ENCODE data around the gene CAMK1. TPM values are rescaled to one million over a fixed set of nuclear protein-coding genes. Genes with fewer than 3 reads are reported as not detected.
"Not testable (repeated sequence)": the region's sequence is repeated elsewhere in the genome, so short reads cannot be mapped to it uniquely, and the experiment has no call there.

Gene CAMK1
- total RNA-seq, 1 donor from 2014 or later: 42.5 TPM

DNA sequence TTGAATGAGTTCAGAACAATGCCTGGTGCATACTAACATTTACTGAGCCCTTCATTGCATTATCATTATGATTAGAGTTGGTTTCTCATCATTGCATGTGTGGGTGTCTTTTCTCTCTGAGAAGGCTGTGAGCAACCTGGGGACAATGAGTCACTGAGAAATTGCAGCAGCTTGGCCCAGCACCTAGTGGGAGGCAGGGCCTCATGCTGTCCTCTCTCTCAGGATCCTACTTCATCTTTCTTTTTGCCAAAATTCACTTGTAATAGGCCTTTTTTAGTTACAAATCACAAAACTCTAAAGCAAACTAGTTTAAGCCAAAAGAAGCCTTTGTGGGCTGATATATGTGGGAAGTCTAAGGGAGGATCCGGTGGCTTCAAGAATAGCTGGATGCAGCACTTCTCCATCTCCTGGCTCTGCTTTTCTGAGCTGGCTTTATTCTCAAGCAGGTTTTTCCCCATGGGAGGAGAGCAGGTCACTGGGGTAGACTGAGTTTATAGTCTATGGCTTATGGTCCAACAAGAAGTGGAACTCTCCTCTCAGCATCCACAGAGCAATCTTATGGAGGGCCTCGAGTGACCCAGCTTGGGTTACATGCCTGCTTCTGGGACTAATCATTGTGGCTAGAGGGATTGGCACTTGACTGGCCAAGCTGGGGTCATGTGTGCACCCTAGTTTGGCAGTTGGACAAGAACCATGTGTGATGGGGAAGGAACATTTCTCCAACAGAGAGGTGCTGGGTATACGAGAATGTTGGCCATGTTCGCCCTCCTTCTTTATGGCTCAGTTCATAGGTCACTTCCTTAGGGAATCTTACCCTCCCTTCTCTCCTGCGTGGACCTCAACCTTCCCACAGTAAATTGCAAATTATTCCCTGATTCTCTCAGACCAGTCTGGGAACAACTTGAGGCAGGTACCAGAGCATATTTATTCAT lies 8.7 kb upstream of the CAMK1 start:
- H3K27me3 ChIP-seq: no peaks in the 10 kb centered on the region
- peaks cover 2 to 3% of the 10 kb centered on the region in 2 donors for H3K36me3 ChIP-seq
- TF ChIP-seq POLR2A (IDR thresholded peaks at IDR 0.05) (no peak), POLR2AphosphoS5 (IDR thresholded peaks at IDR 0.05; ENCODE audit: insufficient read depth in 1 of 2, low read depth in 1 of 2) (no peak)
- TF ChIP-seq, protein P1, sequence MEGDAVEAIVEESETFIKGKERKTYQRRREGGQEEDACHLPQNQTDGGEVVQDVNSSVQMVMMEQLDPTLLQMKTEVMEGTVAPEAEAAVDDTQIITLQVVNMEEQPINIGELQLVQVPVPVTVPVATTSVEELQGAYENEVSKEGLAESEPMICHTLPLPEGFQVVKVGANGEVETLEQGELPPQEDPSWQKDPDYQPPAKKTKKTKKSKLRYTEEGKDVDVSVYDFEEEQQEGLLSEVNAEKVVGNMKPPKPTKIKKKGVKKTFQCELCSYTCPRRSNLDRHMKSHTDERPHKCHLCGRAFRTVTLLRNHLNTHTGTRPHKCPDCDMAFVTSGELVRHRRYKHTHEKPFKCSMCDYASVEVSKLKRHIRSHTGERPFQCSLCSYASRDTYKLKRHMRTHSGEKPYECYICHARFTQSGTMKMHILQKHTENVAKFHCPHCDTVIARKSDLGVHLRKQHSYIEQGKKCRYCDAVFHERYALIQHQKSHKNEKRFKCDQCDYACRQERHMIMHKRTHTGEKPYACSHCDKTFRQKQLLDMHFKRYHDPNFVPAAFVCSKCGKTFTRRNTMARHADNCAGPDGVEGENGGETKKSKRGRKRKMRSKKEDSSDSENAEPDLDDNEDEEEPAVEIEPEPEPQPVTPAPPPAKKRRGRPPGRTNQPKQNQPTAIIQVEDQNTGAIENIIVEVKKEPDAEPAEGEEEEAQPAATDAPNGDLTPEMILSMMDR (IDR thresholded peaks at IDR 0.05): no peak
- H3K9me3 ChIP-seq: no peaks in the 10 kb centered on the region
- no peak overlapping the region for H3K4me3 ChIP-seq
- DNase-seq (ENCODE audit: extremely low spot score in 2 of 2): no peak
- H3K27ac ChIP-seq: no peak overlapping the region
- no peaks in the 10 kb centered on the region for H3K4me1 ChIP-seq
- intact Hi-C loops (cut with DNase I): no loop called here

DNA sequence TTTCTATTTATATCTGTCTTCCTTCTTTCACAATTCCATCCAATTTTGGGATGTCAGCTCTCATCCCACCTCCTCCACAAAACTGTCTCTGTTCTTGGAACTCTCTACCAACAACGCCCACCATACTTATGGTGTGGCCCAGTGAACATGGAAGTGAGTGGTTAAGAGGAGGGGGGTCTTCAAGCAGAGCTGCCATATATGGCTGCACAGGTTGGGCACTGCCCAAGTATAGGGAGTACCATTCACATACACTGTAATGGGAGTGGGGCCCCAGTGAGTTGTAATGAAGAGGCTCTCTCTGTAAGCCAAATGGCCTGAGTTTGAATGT lies 7.9 kb upstream of the CAMK1 start:
- Histone ChIP-seq H3K36me3 (peaks cover 0 to 2% of the 10 kb centered on the region in 2 donors), H3K27me3 (no peaks in the 10 kb centered on the region), H3K27ac (no peak overlapping the region), H3K9me3 (no peaks in the 10 kb centered on the region), H3K4me1 (no peaks in the 10 kb centered on the region), H3K4me3 (no peak overlapping the region)
- intact Hi-C loops (cut with DNase I): no loop called here
- TF ChIP-seq, protein P1 (IDR thresholded peaks at IDR 0.05): no peak
- no peak for TF ChIP-seq POLR2AphosphoS5 (IDR thresholded peaks at IDR 0.05; ENCODE audit: insufficient read depth in 1 of 2, low read depth in 1 of 2)
- TF ChIP-seq POLR2A (IDR thresholded peaks at IDR 0.05): no peak
- DNase-seq (ENCODE audit: extremely low spot score in 2 of 2): no peak

DNA sequence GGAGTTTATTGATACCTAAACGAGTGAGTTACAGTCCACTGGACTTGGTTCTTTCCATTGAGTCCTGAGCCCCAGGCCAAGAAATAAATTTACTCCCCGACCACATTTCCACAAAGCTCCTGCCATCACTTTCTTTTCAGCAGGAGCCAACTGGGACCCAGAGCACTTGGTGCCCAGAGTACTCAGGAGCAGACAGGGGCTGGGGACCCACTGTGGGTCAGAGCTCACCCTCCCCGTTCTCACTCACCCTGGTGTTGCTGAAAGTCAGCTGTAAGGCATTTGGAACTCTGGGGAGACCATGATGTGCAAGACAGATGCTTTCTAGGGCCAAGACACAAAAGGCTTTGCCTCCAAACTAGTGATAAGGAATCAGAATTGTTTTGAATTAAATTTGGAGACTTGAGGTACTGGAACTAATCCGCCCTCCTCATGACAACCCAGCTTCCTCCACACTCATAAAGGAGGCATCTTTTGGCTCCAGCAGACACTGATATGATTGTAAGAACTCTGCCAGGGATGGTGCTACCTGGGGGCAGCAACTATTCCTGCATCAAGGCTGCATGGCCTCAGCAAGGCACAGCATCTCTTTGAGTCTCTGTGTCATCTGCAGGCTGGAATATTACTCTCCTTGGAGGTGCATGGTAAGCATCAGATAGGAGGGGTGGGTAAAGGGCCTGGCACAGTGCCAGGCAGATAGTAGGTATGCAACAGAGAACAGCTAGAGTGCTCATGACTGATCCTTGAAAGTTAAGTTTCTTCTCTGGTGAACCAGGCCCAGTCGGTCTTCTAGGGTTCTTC lies 7.3 kb upstream of the CAMK1 start:
- no peak overlapping the region for H3K4me3 ChIP-seq

DNA sequence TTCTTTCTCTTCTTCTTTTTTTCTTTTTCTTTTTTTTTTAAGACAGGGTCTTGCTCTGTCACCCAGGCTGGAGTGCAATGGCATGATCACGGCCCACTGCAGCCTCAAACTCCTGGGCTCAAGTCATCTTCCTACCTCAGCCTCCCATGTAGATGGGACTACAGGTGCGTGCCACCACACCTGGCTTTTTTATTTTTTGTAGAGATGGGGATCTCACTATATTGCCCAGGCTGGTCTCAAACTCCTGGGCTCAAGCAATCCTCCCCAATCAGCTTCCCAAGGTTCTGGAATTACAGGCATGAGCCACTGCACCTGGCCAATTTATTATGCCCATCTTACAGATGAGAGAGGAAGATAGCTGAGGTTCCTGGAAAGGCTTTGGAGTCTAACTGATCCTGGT lies 1.3 kb upstream of the CAMK1 start:
- intact Hi-C loops (cut with DNase I); H3K27me3 ChIP-seq; H3K4me3 ChIP-seq; DNase-seq (ENCODE audit: extremely low spot score in 2 of 2); H3K9me3 ChIP-seq; H3K36me3 ChIP-seq: not testable (repeated sequence)
- Histone ChIP-seq H3K27ac (peak overlapping the region; percentile 96), H3K4me1 (peaks cover 38% of the 10 kb centered on the region)

More for the DNA sequence above, 7.3 kb upstream of the CAMK1 start:
- H3K36me3 ChIP-seq: peaks cover 0 to 2% of the 10 kb centered on the region in 2 donors
- TF ChIP-seq POLR2AphosphoS5 (IDR thresholded peaks at IDR 0.05; ENCODE audit: insufficient read depth in 1 of 2, low read depth in 1 of 2) (no peak), POLR2A (IDR thresholded peaks at IDR 0.05) (no peak)
- TF ChIP-seq, protein P1 (IDR thresholded peaks at IDR 0.05): no peak
- H3K9me3 ChIP-seq: no peaks in the 10 kb centered on the region
- H3K4me1 ChIP-seq: no peaks in the 10 kb centered on the region
- H3K27ac ChIP-seq: no peak overlapping the region
- intact Hi-C loops (cut with DNase I): no loop called here
- no peaks in the 10 kb centered on the region for H3K27me3 ChIP-seq
- DNase-seq (ENCODE audit: extremely low spot score in 2 of 2): no peak

DNA sequence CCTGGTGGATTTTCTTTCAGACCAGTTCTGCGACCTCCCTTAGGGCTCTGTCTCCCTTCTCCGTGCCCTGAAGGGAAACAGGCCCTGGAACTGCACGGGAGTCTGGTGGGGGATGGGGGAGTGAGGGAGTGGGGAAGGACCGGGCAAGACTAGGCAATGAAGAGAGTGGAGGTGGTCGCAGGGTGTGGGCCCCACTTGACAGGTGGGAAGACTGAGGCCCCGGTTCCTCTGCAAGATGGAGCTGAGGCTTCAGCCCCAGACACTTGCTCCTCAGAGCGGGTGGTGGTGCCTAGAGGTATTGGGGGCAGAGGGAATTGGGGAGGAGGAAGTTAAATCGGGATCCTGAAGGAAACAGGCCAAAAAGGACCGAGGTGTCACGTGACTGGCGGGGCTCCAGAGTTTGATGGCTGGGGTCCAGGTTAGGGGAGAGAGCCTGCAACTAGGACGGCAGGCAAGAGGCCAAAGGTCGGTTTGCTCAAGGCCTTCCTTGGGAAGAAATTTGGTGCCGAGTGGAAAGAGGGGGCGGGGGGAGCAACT lies 597 bp upstream of the CAMK1 start:
- Histone ChIP-seq H3K4me3 (peak overlapping the region; percentile 64 to 74), H3K36me3 (no peaks in the 10 kb centered on the region), H3K27ac (peak overlapping the region; percentile 96), H3K4me1 (peaks cover 38% of the 10 kb centered on the region), H3K27me3 (no peaks in the 10 kb centered on the region), H3K9me3 (no peaks in the 10 kb centered on the region)
- TF ChIP-seq POLR2A (IDR thresholded peaks at IDR 0.05): no peak
- TF ChIP-seq POLR2AphosphoS5 (IDR thresholded peaks at IDR 0.05; ENCODE audit: insufficient read depth in 1 of 2, low read depth in 1 of 2): peak in 1 of 2 donors; percentile 4
- intact Hi-C loops (cut with DNase I): no loop called here
- DNase-seq (ENCODE audit: extremely low spot score in 2 of 2): peak in 1 of 2 donors; percentile 94
